HepG2 (cell line): ENCODE results near the gene MED22. TPM values are rescaled to one million over a fixed set of nuclear protein-coding genes. Genes with fewer than 3 reads are reported as not detected.

ENCODE experiments used
- ATAC-seq: fragments of 200-7000 bp; cut with Tn5 transposase; 3 replicates; pipeline ENCODE4 v1.9.1; 2020; ENCODE audit warnings: mild to moderate bottlenecking, moderate library complexity
- BruUV-seq: library from RNA; stranded (reverse); fragments of 400-500 nt; replicated peaks from 2 replicates; lab custom pipeline; 2021; lab: Mats Ljungman, UMichigan
- CTCF ChIA-PET: fragments of 300-600 bp; formaldehyde crosslinking; extraction: SDS; loops from one replicate; lab custom pipeline; 2021; ENCODE audit warnings: low total read pairs, inconsistent platforms, low intra/inter-chr PET ratio; lab: Yijun Ruan, JAX
- POLR2A ChIA-PET: fragments of 350-600 bp; sonication (Branson Sonifier 250); formaldehyde crosslinking; loops from one replicate; lab custom pipeline; 2020; ENCODE audit warnings: antibody characterized with exemption, inconsistent platforms; lab: Yijun Ruan, JAX
- DNase-seq: peaks from one replicate; pipeline ENCODE4 v3.0.0-alpha.2; 2015; ENCODE audit warnings: low spot score
- FAIRE-seq: peaks from 3 replicates; lab custom pipeline; 2011; peaks lifted over from hg19 to GRCh38; lab: Jason Lieb, UNC
- H2AFZ ChIP-seq: one replicate; pipeline ENCODE4 v1.6.1; 2011; ENCODE audit warnings: low read length, inconsistent platforms
- H3K27ac ChIP-seq: fragments of 300-600 bp; 3 replicates; pipeline ENCODE4 v1.8.0; 2011; ENCODE audit warnings: mixed run types, mild to moderate bottlenecking, mixed read lengths, low read length, inconsistent platforms; ENCODE audit not compliant: insufficient read depth; ENCODE audit errors: extremely low read length
- H3K27me3 ChIP-seq, 2 experiments: fragments of 200-600 bp in 1 of 2; 2 replicates in 1 of 2; 3 replicates in 1 of 2; pipeline versions ENCODE4 v1.6.0 to v1.8.0; 2011; ENCODE audit warnings: low read length in 2 of 2, mild to moderate bottlenecking in 2 of 2, moderate library complexity in 2 of 2, inconsistent platforms in 1 of 2; ENCODE audit not compliant: insufficient read depth in 2 of 2, control insufficient read depth in 1 of 2
- H3K36me3 ChIP-seq, 2 experiments: fragments of 200-600 bp in 1 of 2; replicated peaks in 1 of 2; 2 replicates in 1 of 2; 3 replicates in 1 of 2; pipeline versions ENCODE4 v1.5.1 to v1.8.0; 2011; ENCODE audit warnings: low read length in 2 of 2, inconsistent platforms in 1 of 2; ENCODE audit not compliant: insufficient read depth in 2 of 2, control insufficient read depth in 1 of 2
- H3K4me1 ChIP-seq: 2 replicates; pipeline ENCODE4 v1.5.1; 2012; ENCODE audit warnings: low read length, inconsistent platforms; ENCODE audit not compliant: insufficient read depth
- H3K4me2 ChIP-seq: 2 replicates; pipeline ENCODE4 v1.6.0; 2011; ENCODE audit warnings: low read depth, low read length, inconsistent platforms
- H3K4me3 ChIP-seq, 3 experiments: fragments of 200-600 bp in 1 of 3; sonication (generic), shearing (Covaris generic) in 1 of 3; replicated peaks in 1 of 3; 2 replicates each; pipeline ENCODE4 v1.5.1; 2011 to 2016; ENCODE audit warnings: low read length in 3 of 3, inconsistent platforms in 2 of 3, low read depth in 2 of 3, mild to moderate bottlenecking in 2 of 3, control low read depth in 1 of 3, mixed read lengths in 1 of 3; ENCODE audit not compliant: insufficient read depth in 1 of 3
- H3K79me2 ChIP-seq: one replicate; pipeline ENCODE4 v1.6.1; 2011; ENCODE audit warnings: low read length, inconsistent platforms; ENCODE audit not compliant: insufficient read depth
- H3K9ac ChIP-seq: 2 replicates; pipeline ENCODE4 v1.6.0; 2011; ENCODE audit warnings: mild to moderate bottlenecking, low read depth, low read length, inconsistent platforms; ENCODE audit not compliant: insufficient read depth
- H3K9me3 ChIP-seq: 2 replicates; pipeline ENCODE4 v1.5.1; 2012; ENCODE audit warnings: mild to moderate bottlenecking, low read length
- H4K20me1 ChIP-seq: 2 replicates; pipeline ENCODE4 v1.6.0; 2011; ENCODE audit warnings: inconsistent platforms, mild to moderate bottlenecking, low read length, moderate library complexity; ENCODE audit not compliant: insufficient read depth
- HIVEP1 ChIP-seq: sonication (generic); formaldehyde crosslinking; IDR thresholded peaks from 2 replicates; pipeline ENCODE4 v1.4.0; 2020; ENCODE audit warnings: mild to moderate bottlenecking, missing genetic modification reagents
- HNF1A ChIP-seq, 2 experiments: sonication (generic) in 1 of 2; formaldehyde crosslinking in 1 of 2; IDR thresholded peaks; 2 replicates each; pipeline versions ENCODE4 v1.4.0 to v1.6.1; 2016 to 2020; ENCODE audit warnings: borderline replicate concordance in 1 of 2, low read depth in 1 of 2, mild to moderate bottlenecking in 1 of 2, missing genetic modification reagents in 1 of 2
- HNRNPL ChIP-seq: fragments of 200-400 bp; formaldehyde crosslinking; IDR thresholded peaks from 2 replicates; pipeline ENCODE4 v1.6.1; 2017; ENCODE audit warnings: mild to moderate bottlenecking, low read depth, low read length
- NAIF1 ChIP-seq: sonication (generic); formaldehyde crosslinking; IDR thresholded peaks from 2 replicates; pipeline ENCODE4 v1.5.0; 2020; ENCODE audit warnings: mild to moderate bottlenecking, missing genetic modification reagents, borderline replicate concordance
- NR2C2 ChIP-seq: sonication (generic); formaldehyde crosslinking; IDR thresholded peaks from 2 replicates; pipeline ENCODE4 v1.4.0; 2020; ENCODE audit warnings: missing genetic modification reagents, mild to moderate bottlenecking, moderate library complexity, borderline replicate concordance
- PATZ1 ChIP-seq: sonication (generic); formaldehyde crosslinking; IDR thresholded peaks from 2 replicates; pipeline ENCODE4 v1.4.0; 2020; ENCODE audit warnings: missing genetic modification reagents
- RAD51 ChIP-seq: fragments of 450-650 bp; IDR thresholded peaks from 2 replicates; pipeline ENCODE4 v1.6.1; 2016; ENCODE audit warnings: borderline replicate concordance
- STAG1 ChIP-seq: sonication (generic); formaldehyde crosslinking; IDR thresholded peaks from 2 replicates; pipeline ENCODE4 v1.4.0; 2020; ENCODE audit warnings: missing genetic modification reagents
- ZFP82 ChIP-seq: sonication (generic); formaldehyde crosslinking; IDR thresholded peaks from 2 replicates; pipeline ENCODE4 v1.5.1; 2020; ENCODE audit warnings: mild to moderate bottlenecking, missing genetic modification reagents, borderline replicate concordance
- ZNF142 ChIP-seq: sonication (generic); formaldehyde crosslinking; IDR thresholded peaks from 2 replicates; pipeline ENCODE4 v1.4.0; 2020; ENCODE audit warnings: missing genetic modification reagents
- ZNF644 ChIP-seq: IDR thresholded peaks from 2 replicates; pipeline ENCODE4 v1.6.1; 2016; ENCODE audit warnings: low read depth
- ZSCAN31 ChIP-seq: sonication (generic); formaldehyde crosslinking; IDR thresholded peaks from 2 replicates; pipeline ENCODE4 v1.5.0; 2020; ENCODE audit warnings: low read depth, mild to moderate bottlenecking, missing genetic modification reagents
- whole genome bisulfite sequencing: methylation state at CpG from one replicate; pipeline ENCODE4 v1.1.6; 2017; ENCODE audit warnings: low lambda C conversion rate; 5-methylcytosine and 5-hydroxymethylcytosine counted together
- in situ Hi-C: cut with HindIII; loops from 2 replicates; pipeline ENCODE4 v1.10.0; 2017; ENCODE audit warnings: low pct_unique_long_range_greater_than_20kb; ENCODE audit not compliant: extremely low pct_ligation_motif_present
- intact Hi-C: fragments of 100-400 bp; cut with micrococcal nuclease; formaldehyde crosslinking; loops from one replicate; pipeline ENCODE4 v1.10.0; 2022; ENCODE audit not compliant: unreplicated experiment
- polyA plus RNA-seq, 8 experiments: library from polyadenylated mRNA; depleted of rRNA in 3 of 8; stranded (reverse) in 7 of 8; unstranded in 1 of 8; fragments of >200 nt; fragmentation: Illumina TruSeq in 4 of 8; extraction: Trizol in 4 of 8; gene quantifications; 2 replicates each; pipeline versions ENCODE4 v1.2.1 to v1.2.3, GENCODE V29; 2011 to 2016; ENCODE audit warnings: low read depth in 4 of 8, missing spikeins in 1 of 8, mixed read lengths in 1 of 8; ENCODE audit not compliant: insufficient read depth in 1 of 8
- total RNA-seq, 5 experiments: library from RNA; depleted of rRNA; stranded (reverse); fragments of >200 nt; fragmentation: Illumina TruSeq; extraction: Trizol; gene quantifications; 2 replicates each; pipeline ENCODE4 v1.2.3, GENCODE V29; 2016; ENCODE audit warnings: low read depth in 1 of 5

MED22 gene
- total and polyA plus RNA-seq, 2 of the 13 experiments (the other 11 are each of a cell fraction or from before 2014, with no cell fraction given): 15.8 to 22.1 TPM

GRCh38 chr9:133342570-133342969 lies 5.4 kb downstream of the MED22 start:
- ChIA-PET CTCF (interaction anchor here (0.9 to 1.9 kb wide), 2 partner anchors 62 to 143 kb away, joined by 3 to 5 read pairs; no protein-coding TSS in a partner anchor), POLR2A (interaction anchor here (1.4 kb wide), 1 partner anchor 13 kb away, joined by 5 read pairs; the partner anchor contains the start of genes SURF1 and SURF2)
- H3K9ac ChIP-seq: no peak overlapping the region
- H3K4me1 ChIP-seq: peaks cover 11% of the 10 kb centered on the region
- intact Hi-C loops (no loop called here), in situ Hi-C loops (no loop called here)
- no peak for FAIRE-seq
- DNase-seq: no peak
- H4K20me1 ChIP-seq: no peaks in the 10 kb centered on the region
- no peak overlapping the region for H3K4me2 ChIP-seq
- no peaks in the 10 kb centered on the region for H3K9me3 ChIP-seq
- peak; percentile 46 for ATAC-seq
- peaks cover 16% of the 10 kb centered on the region for H3K79me2 ChIP-seq
- no peaks in the 10 kb centered on the region for H3K27me3 ChIP-seq
- peaks cover 8 to 58% of the 10 kb centered on the region in 2 experiments; a peak in 4 of 5 replicates for H3K36me3 ChIP-seq
- BruUV-seq: no TSS peak
- H3K27ac ChIP-seq: no peak overlapping the region
- H2AFZ ChIP-seq: no peak overlapping the region
- WGBS: 98% methylated on average over 4 of the region's 11 CpGs
- no peak overlapping the region for H3K4me3 ChIP-seq
- TF ChIP-seq HNF1A (IDR thresholded peaks at IDR 0.05; ENCODE audit: low read depth): no peak
- no peak for TF ChIP-seq HNF1A (CRISPR knock-in tag; IDR thresholded peaks at IDR 0.05; ENCODE audit: borderline replicate concordance)
- no peak for TF ChIP-seq ZNF644
- TF ChIP-seq RAD51: no peak
- 0 out of 2 replicates have a peak, but pooled peaks have one; percentile 39 for TF ChIP-seq ZSCAN31
- peak; percentile 21; the same call in 1 of the 2 replicates for TF ChIP-seq STAG1 (CRISPR knock-in tag)
- no peak for TF ChIP-seq NR2C2 (CRISPR knock-in tag)
- TF ChIP-seq ZNF142 (CRISPR knock-in tag): no peak
- 0 out of 2 replicates have a peak, but pooled peaks have one; percentile 26 for TF ChIP-seq HNRNPL
- TF ChIP-seq PATZ1 (CRISPR knock-in tag): peak; percentile 28; the same call in 1 of the 2 replicates
- TF ChIP-seq ZFP82: no peak
- TF ChIP-seq HIVEP1 (CRISPR knock-in tag): no peak
- TF ChIP-seq NAIF1 (CRISPR knock-in tag): no peak
